ENCODE results near the gene NUTM2F.
A peak's percentile ranks its signal among the peaks of the same experiment; 100 is the strongest.
"Not testable (repeated sequence)": the region's sequence is repeated elsewhere in the genome, so short reads cannot be mapped to it uniquely, and the experiment has no call there.

NUTM2F gene

DNA sequence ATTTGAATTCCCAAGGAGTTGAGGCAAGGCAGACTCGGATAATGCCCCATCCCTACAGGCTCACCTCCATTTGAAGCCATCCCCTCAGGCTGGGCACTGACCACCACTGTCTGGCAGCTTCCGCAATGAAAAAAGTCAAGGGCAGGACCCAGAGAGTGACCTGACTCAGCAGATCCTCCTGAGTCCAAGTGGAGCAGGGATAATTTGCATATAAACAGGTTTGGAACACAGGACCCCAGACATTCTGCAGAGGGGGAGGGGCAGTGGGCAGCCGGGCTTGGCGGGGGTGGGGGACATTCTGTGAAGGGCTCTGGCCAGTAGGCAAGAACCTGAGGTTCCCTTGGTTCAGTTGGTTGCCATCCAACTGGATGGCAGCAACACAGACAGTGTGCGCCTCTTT is at the start of gene NUTM2F:
TSS of gene NUTM2F (minus strand) at position 101 of the 400 bp plus-strand sequence. CDS start at position 80, 21 bp downstream.
- not testable (repeated sequence) for FAIRE-seq

DNA sequence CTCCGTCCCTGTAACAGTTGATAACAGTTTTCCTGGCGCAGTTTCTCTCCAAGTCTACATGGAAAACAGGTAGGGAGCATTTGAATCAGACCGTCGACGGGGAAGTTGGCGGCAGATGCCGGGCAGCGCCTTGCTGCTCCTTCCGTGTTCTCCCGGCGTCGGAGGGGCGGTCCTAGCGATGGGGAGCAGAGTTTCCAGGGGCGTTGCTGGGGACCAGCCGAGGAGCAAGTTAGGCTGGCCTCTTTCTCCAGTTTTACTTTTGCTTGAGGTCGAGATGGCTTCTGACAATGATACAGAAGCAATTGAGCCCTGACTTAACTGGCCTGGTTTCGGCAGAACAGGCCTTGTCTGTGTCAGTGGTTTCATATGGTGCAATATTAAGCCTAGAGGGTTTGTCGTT is 46.8 kb upstream of the NUTM2F start:
- not testable (repeated sequence) for DNase-seq (ENCODE audit: insufficient read length, low spot score)
- FAIRE-seq = peak; percentile 92

More for the DNA sequence above, at the start of gene NUTM2F:
- not testable (repeated sequence) for DNase-seq (ENCODE audit: insufficient read length, low spot score)

DNA sequence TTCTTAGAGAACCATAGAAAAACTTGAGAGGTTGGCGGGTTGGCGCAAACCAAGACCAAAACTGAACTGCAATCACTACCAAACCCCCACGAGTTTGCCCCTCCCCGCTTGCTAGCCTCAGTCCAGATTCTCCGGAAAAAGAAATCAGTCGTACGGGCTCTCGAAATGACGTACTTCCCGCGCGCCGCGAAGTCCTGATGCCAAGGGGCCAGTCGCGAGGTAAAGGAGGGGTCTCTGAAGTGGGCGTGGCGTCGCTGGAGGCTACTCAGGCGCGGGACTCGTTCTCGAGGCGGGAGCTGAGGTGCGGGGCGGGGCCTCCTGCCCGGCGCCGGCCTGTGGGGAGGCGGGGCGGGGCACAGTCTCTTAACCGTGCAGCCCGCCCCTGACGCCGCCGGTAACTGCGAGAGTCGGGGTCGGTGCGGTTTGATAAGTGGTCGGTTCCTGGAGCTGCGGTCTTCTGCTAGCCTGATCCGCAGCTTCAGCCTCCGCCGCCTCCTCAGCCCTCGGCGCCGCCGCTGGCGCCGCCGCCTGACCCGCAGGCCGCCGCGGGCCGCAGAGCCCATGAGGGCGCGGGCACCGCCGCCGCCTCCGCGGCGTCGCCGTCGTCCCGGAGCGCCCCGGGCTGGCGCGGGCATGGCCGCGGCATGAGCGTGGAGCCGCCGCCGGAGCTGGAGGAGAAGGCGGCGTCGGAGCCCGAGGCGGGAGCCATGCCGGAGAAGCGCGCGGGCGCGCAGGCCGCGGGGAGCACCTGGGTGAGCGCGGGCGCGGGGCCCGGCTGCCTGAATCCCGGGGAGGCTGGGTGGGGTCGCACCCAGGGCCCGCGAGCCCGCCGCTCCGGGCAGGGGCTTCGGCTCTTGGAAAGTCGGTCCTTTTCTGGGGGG is 46.0 kb upstream of the NUTM2F start:
- peak; percentile 84 for DNase-seq (ENCODE audit: insufficient read length, low spot score)
- peak; percentile 99 for FAIRE-seq
- peak; percentile 79 for TF ChIP-seq POLR2A (IDR thresholded peaks at IDR 0.05; ENCODE audit: low read depth, low read length)

DNA sequence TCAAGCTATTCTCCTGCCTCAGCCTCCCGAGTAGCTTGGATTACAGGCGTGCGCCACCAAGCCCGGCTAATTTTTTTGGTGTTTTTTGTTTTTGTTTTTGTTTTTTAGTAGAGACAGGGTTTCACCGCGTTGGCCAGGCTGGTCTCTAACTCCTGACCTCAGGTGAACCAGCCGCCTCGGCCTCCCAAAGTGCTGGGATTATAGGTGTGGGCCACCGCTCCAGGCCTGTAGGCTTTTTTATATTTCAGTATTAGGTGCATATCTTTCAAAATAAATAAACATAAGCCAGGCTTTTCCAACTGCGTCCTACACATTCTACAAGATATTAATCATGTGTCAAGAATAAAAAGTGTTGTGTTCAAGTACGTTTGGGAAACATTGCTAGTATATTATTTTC is 45.3 kb upstream of the NUTM2F start:
- not testable (repeated sequence) for DNase-seq (ENCODE audit: insufficient read length, low spot score); FAIRE-seq

DNA sequence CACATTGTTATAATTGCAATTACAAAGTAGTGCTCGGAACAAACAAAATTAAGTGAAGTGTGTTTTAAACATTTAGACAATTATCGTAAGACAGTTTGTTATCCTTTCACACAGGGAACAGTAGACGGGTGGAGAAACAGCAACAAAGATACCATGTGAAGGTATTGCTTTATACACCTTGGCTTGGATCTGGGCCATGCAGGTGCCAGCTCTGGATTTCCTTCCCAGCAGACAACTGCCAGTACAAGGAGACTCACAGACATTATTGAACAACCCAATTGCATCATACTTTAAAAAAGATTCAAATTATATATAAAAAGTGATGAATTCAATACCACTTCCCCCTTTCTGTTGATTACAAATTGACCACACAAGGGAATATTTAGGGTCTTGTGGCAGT is 41.8 kb upstream of the NUTM2F start:
- FAIRE-seq; DNase-seq (ENCODE audit: insufficient read length, low spot score): not testable (repeated sequence)

DNA sequence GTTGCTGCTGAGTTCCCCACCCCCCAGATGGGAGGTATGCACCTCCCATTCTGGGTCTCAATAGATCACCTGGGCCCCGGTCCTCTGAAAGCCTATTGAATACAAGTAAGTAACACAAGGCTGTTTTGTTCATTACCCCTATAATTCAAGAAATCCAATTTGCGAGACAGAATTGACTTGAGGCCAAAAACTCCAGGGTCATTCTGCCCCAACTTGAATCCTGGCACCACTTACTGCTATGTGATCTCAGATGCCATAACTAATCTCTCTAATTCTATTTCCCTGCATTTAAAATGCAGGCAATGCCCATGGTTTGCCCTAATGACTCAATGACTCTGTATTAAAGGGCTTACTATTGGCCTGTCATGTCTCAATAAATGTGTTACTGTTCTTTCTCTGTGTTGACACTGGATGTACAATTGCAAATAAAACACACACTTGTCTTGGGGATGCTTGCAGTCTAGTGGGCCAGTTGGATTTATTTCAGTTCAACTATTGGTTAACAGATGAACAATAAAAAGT is 35.7 kb upstream of the NUTM2F start:
- not testable (repeated sequence) for DNase-seq (ENCODE audit: insufficient read length, low spot score); FAIRE-seq

GRCh38 chr9:94357158-94357557 is 28.7 kb upstream of the NUTM2F start:
- FAIRE-seq; DNase-seq (ENCODE audit: insufficient read length, low spot score): not testable (repeated sequence)

- not testable (repeated sequence) for DNase-seq (ENCODE audit: insufficient read length, low spot score)
- peak; percentile 87 for FAIRE-seq
These were observed 23.7 kb upstream of the NUTM2F start for GRCh38 chr9:94351901-94352723.

DNA sequence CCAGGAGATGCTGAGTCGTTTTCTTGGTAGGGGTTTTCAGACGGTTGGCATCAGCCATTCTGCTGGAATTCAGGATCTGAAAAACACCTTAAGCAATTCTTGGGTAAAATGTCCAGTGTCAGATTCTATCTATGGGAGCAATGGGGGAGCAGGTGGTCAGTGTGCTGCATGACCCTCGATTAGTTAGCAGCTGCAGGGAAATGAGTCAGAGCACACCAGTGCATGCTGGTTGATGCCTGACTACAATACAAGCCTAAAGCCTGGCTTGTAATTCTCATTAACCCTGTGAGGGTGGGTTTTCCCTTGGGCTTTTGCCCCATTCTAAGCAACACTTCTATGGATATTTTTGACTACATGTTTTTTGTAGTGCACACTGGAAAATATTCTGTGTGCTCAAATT is 20.3 kb upstream of the NUTM2F start:
- peak; percentile 60 for FAIRE-seq
- not testable (repeated sequence) for DNase-seq (ENCODE audit: insufficient read length, low spot score)

GRCh38 chr9:94347451-94347850 is 19.0 kb upstream of the NUTM2F start:
- DNase-seq (ENCODE audit: insufficient read length, low spot score); FAIRE-seq: not testable (repeated sequence)

DNA sequence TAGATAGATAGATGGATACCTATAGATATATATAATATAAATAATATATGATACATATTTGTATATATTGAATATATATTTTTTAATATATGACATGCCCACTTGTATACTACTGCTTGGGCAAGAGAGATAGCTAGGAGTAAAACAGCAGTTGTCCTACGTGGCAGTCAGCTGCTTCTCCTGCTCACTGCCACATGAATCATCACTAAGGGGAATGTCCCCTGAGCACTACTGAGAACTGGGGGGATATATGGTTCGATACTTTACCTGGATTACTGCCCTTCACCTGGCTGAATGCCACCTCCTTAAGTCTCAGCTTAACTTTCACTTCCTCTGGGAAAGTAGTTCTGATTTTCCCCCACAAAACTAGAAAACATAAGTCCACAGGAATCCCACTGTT is 13.3 kb upstream of the NUTM2F start:
- not testable (repeated sequence) for DNase-seq (ENCODE audit: insufficient read length, low spot score)
- peak; percentile 83 for FAIRE-seq

GRCh38 chr9:94340750-94341149 is 12.3 kb upstream of the NUTM2F start:
- FAIRE-seq; DNase-seq (ENCODE audit: insufficient read length, low spot score): not testable (repeated sequence)

- not testable (repeated sequence) for DNase-seq (ENCODE audit: insufficient read length, low spot score); FAIRE-seq
These were observed 11.2 kb upstream of the NUTM2F start for GRCh38 chr9:94339657-94340056.

GRCh38 chr9:94338723-94339122 is 10.3 kb upstream of the NUTM2F start:
- FAIRE-seq; DNase-seq (ENCODE audit: insufficient read length, low spot score): not testable (repeated sequence)

DNA sequence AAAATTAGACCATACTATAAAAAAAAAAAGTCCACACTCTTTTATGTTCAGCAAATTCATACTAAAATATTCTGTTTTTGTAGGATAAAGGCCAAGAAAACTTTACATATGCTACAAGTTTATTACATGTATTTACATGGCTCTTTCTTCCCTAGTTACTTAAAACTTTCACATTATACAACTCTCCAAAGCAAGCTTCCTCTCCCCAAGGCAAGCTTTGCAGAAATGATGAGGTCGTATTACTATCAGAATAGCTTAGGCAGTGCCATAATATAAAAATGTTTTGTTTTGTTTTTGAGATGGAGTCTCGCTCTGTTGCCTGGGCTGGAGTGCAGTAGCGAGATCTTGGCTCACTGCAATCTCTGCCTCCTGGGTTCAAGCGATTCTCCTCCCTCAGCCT is 8.0 kb upstream of the NUTM2F start:
- not testable (repeated sequence) for DNase-seq (ENCODE audit: insufficient read length, low spot score); FAIRE-seq

- DNase-seq (ENCODE audit: insufficient read length, low spot score) = not testable (repeated sequence)
These were observed 2.9 kb downstream of the NUTM2F start for GRCh38 chr9:94325583-94325982.

GRCh38 chr9:94323153-94323798 is 5.2 kb downstream of the NUTM2F start:
- FAIRE-seq = not testable (repeated sequence)

More at GRCh38 chr9:94325583-94325982, 2.9 kb downstream of the NUTM2F start:
- not testable (repeated sequence) for FAIRE-seq

GRCh38 chr9:94322342-94322940 is 6.0 kb downstream of the NUTM2F start:
- FAIRE-seq; DNase-seq (ENCODE audit: insufficient read length, low spot score): not testable (repeated sequence)

More at GRCh38 chr9:94323153-94323798, 5.2 kb downstream of the NUTM2F start:
- not testable (repeated sequence) for DNase-seq (ENCODE audit: insufficient read length, low spot score)

DNA sequence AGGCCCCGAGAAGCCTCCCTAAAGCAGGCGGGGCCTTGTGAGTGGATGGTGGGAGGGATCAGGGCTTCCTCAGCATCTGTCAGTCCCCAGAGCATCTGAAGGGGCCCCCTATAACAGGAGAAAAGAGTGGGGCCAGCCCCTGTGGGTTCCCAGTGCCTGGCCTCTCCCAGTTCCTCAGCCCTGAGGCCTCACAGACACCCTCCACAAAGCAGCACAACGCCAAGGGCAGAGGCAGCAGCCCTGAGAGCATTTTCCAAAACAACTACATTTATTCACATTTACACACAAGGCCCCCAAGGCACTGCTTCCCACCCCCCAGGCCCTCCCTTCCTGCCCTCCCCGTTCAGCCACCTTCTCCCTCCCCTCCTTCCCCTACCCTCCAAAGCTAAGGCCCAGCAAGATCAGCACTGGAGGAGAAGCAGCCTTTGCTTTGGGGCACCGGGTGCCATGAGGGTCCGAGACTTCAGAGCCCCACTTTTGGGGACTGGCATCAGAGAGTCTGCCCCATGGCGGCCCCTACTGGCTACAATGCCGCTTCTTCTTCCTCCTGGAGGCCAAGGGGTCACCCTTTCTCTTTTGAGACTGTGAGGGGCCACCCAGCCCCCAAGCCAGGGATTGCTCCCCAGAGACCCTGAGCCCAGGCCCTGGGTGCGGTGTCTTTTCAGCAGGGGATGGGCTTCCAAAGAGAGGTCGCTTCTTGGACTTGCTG is 10.3 kb downstream of the NUTM2F start:
- not testable (repeated sequence) for FAIRE-seq

More for the DNA sequence above, 10.3 kb downstream of the NUTM2F start:
- not testable (repeated sequence) for DNase-seq (ENCODE audit: insufficient read length, low spot score)

Data from H54 (cell line).